Measurements from ENCODE around the gene HOXB2.

The HOXB2 gene

DNA sequence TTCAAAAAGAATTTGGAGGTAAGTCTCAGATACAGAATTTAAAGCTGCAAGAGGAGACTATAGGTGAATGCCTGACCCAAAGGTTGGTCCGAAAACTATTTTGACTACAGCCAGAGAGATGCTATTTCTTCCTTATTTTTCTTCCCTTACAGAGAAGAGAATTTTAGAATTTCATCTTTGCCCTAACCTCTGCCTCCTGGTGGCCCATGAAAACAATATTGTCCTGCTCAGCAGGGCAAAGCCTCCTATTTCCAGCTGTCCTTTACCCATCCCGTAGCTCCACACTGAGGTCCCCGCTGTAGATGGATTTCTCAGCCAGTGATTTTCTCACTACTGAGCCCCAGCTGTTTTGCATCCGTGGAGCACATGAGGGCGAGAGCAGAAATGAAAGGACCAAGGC, 38.7 kb downstream of the HOXB2 start:
- TF ChIP-seq, protein P1, sequence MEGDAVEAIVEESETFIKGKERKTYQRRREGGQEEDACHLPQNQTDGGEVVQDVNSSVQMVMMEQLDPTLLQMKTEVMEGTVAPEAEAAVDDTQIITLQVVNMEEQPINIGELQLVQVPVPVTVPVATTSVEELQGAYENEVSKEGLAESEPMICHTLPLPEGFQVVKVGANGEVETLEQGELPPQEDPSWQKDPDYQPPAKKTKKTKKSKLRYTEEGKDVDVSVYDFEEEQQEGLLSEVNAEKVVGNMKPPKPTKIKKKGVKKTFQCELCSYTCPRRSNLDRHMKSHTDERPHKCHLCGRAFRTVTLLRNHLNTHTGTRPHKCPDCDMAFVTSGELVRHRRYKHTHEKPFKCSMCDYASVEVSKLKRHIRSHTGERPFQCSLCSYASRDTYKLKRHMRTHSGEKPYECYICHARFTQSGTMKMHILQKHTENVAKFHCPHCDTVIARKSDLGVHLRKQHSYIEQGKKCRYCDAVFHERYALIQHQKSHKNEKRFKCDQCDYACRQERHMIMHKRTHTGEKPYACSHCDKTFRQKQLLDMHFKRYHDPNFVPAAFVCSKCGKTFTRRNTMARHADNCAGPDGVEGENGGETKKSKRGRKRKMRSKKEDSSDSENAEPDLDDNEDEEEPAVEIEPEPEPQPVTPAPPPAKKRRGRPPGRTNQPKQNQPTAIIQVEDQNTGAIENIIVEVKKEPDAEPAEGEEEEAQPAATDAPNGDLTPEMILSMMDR (IDR thresholded peaks at IDR 0.05; ENCODE audit: insufficient read depth, missing control alignments) = no peak
- FAIRE-seq (no peak), DNase-seq (ENCODE audit: insufficient read length, low spot score) (no peak)

DNA sequence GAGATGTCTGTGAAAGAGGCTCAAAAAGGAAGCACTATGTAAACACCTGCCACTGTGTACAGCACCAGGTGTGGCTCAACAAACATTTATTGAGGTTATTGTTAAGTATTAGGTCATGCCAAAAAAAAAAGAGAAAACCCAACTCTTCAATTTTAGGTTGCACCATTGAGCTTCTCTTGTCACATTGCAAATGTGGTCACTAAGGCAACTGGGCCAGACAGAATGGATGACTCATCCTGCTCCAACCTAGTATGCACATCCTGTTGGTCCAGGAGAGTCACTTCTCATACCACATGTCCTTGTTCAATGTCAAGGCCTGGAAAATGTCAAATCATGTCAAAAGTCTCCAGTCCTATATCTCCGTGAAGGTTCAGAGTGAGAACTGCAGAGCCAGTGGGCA, 39.1 kb downstream of the HOXB2 start:
- FAIRE-seq = no peak
- TF ChIP-seq, protein P1 (IDR thresholded peaks at IDR 0.05; ENCODE audit: insufficient read depth, missing control alignments) = no peak
- no peak for DNase-seq (ENCODE audit: insufficient read length, low spot score)

DNA sequence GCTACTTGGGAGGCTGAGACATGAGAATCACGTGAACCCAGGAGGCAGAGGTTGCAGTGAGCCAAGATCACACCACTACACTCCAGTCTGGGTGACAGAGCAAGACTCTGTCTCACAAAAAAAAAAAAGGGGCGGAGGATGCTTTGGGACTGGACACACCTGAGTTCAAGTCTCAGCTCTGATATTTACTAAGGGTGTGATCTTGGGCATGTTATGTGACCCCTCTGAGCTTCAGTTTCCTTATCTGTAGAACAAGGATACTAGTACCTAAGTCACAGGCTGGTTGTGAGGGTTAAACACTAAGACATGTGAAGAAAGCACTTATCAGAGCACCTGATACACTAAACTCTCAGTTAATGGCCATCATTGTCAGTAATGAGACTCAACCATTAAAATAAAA, 40.0 kb downstream of the HOXB2 start:
- no peak for FAIRE-seq
- DNase-seq (ENCODE audit: insufficient read length, low spot score) = no peak
- TF ChIP-seq, protein P1 (IDR thresholded peaks at IDR 0.05; ENCODE audit: insufficient read depth, missing control alignments) = no peak

DNA sequence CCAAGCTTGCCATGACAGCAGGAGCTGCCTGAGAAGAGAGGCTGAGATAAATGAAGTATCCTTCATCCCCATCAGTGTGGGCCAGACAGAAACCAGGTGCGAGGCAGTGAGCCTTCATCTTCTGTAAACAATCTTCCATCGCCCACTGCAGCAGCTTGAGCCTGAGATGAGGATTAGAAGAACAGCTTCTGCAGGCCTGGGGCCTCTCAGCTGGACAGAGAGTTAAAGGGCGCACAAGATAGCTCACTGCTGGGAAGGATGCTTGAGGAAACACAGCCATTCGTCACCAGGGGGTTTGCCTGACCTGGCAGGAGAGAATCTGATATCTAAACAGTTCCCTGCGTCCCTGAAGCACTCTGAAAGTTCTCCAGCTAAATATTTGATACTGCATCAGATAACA, 41.2 kb downstream of the HOXB2 start:
- TF ChIP-seq, protein P1 (IDR thresholded peaks at IDR 0.05; ENCODE audit: insufficient read depth, missing control alignments) = no peak
- DNase-seq (ENCODE audit: insufficient read length, low spot score) (no peak), FAIRE-seq (no peak)

DNA sequence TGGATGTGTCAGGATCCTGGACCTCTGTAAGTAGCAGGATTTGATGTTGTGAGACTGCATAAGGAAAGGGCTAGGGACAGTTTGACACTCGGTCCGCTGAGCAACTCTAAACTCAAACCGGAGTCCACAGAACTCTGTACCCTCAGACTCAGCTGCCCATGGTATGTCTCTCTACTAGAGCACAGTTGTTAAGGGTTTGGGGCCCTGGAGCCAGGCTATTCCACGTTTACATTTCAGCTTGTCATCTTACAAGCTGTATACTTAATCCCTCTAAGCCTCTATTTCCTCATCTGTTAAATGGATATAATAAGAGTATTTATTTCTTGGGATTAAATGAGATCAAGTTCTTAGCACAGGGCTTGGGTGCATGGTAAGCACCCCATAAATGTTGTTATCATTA, 42.0 kb downstream of the HOXB2 start:
- FAIRE-seq (no peak), DNase-seq (ENCODE audit: insufficient read length, low spot score) (no peak)
- TF ChIP-seq, protein P1 (IDR thresholded peaks at IDR 0.05; ENCODE audit: insufficient read depth, missing control alignments) = no peak

DNA sequence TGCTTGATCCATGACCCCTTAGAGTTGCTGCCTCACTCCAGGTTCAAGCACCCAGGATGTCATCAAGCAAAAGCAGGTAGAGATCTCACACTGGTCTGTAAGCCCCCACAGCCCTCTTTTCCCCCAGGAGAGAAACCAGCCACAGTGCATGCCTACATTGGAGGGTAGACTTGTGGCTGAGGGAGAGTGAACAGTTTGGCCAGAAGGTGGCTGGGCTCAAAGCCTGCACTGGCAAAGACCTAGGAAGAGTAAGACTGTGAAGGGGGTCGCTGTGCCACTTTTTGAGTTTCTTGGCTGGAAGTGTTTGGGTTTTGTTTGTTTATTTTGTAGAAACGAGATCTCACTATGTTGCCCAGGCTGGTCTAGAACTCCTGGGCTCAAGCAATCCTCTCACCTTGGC, 42.6 kb downstream of the HOXB2 start:
- DNase-seq (ENCODE audit: insufficient read length, low spot score) (no peak), FAIRE-seq (no peak)

More for the DNA sequence above, 42.6 kb downstream of the HOXB2 start:
- TF ChIP-seq, protein P1 (IDR thresholded peaks at IDR 0.05; ENCODE audit: insufficient read depth, missing control alignments) = no peak
